HG03175 (cell line): ENCODE measurements around the gene KIF5C.

Source experiments
- ATAC-seq: cut with Tn5 transposase; IDR thresholded peaks from one replicate; pipeline ENCODE4 v1.9.1; 2021; ENCODE audit warnings: mild to moderate bottlenecking, moderate library complexity; ENCODE audit not compliant: unreplicated experiment

KIF5C gene

DNA sequence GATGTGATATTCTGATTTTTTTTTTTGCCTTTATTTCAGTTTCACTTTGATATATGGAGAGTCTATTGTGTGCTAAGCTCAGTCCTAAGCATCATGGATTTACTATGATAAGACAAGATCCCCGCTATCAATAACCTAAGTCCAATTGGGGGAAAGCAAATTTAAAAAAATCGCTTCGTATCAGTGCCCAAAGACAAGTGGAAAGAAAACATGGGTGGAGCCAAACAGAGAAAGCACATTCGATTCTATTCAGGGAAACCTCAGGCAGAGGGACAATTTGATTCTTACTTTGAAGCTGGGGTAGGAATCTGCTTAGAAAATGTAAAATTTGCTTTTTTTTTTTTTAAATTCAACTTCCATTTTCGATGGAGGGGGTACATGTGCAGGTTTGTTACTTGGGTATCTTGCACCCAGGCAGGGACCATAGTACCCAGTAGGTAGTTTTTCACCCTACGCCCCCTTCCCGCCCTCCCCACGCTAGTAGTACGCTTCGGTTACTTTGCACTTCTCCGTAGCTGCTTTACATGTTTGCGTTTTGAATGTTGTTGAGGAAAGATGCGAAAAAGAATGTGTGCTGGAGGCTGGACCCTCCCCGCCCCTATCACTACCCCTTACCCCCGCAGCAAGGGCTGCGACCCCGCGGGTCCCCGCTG, 12.4 kb downstream of the KIF5C start:
- ATAC-seq = no peak

DNA sequence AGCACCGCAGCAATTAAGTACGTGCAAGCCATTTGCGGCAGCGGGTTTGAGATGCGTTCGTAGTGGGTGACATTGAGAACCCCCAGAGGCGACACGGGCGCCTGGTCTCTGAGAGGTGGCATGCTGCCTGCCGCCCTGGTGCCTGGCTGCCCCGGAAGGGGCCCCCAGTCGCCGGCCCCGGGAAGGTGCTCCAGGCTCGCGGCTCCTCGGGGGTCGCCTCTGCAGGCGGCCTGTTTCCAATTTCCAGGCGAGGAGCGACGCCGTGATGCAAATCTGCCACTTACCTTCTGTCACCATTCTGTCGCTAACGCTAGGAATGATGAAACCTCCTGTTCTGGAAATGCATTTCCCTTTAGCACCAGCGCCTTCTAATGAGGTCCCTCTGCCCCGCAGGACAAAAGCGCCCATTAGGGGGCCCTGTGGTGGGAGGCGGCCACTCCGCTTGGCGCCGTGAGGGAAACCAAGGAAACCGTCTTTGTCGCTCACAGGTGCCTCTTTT, 13.0 kb downstream of the KIF5C start:
- no peak for ATAC-seq

DNA sequence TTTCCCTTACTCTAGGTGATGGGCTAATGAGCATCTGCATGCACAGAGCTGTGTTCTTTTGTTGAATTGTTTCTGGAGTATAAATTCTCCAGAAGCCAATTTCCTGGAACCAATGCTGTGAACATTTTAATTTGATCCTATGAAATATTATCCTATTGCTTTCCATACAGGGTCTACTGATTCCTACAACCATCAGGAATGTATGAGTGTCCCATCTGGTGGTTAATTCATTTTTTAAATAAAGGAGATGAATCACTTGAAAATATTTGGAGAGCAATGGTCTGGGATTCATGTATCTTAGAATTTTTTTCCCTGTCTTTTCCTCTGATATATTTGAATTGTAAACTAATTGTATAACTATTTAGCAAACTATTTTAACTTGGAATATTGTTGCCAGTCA, 14.0 kb downstream of the KIF5C start:
- no peak for ATAC-seq

DNA sequence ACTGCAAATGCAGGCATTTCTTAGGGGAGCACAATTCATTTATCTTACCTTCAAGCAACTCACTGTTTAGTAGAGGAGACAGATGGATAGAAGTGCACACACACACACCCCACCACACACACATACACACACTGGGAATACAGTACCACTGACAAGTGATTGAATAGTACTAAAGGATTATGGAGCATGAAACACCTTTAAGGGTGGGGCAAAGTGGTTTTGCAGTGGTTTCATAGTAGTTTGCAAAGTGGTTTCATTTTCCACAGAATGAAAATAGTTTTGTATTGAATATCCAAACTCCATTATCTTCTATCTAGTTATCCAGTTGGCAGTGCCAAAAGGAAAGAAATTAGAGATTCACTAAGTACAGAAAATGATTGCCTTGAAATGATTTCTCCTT, 18.9 kb downstream of the KIF5C start:
- no peak for ATAC-seq

DNA sequence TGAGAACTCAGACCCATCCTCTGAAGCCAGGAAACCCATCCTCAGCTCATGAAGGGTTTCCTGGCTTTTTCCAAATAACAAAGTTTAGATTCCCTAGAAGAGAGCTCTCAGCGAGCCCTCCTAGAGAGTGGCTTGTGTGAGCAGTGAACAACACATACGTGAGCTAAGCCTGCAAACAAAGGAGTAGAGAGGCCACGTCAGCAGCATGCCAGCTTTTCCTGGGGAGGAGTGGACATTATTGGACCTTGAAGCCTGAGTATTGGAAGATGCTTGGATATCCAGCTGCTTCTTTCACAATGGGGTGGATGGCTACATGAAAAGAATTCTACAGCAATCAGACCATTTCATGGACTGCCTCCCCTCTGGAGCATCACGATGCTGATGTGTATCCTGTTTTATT, 21.1 kb downstream of the KIF5C start:
- ATAC-seq = no peak

DNA sequence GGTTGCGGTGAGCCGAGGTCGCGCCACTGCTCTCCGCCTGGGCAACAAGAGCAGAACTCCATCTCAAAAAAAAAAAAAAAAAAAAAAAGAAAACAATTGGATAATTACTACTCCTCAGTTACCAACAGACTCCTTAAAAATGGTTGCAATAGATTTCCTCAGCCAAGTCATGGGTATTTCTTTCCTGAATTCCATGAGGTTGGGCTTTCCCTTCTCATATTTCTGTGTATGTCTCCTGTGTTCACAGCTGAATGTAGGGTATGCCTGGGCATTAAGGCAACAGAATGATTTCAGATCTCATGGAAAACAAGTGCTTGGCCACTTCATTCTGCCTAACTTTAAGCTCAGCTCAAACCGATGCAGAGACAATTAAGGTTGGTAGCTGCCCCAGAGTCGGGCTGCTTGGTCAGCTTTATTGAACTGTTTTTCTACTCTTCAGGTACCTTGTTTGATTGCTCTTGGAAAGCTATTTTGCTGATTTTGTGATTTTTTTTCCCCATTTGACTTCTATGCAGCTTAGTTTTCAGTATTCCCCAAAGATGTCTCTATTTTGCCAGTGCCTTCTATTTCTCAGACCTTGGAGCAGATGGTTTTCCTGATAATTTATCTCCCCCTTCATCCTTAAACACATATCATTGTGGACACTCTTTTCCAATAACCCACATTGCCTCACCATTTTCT, 24.8 kb downstream of the KIF5C start:
- no peak for ATAC-seq

DNA sequence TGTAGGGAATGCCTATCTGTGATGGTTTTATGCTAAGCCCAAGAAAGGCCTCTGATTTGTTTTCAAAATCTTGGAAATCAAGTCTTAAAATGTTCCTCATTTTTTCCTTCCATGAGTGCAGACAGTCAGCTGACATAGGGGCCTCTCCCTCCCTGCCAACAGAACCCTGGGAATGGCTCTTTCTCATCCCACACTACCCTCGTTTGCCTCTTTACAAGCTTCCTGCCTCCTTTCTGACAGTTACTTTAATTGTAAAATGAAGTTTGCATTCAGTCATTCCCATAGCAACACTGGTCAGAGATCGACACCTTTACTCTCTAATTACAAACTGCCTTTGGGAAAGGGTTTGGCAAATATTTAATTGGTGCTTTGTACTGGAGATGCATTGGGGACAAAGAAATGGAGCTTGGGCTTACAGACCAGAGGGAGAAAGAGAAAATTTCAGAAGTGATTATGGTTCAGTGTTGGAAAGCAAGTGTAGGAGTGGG, 25.4 kb downstream of the KIF5C start:
- no peak for ATAC-seq

DNA sequence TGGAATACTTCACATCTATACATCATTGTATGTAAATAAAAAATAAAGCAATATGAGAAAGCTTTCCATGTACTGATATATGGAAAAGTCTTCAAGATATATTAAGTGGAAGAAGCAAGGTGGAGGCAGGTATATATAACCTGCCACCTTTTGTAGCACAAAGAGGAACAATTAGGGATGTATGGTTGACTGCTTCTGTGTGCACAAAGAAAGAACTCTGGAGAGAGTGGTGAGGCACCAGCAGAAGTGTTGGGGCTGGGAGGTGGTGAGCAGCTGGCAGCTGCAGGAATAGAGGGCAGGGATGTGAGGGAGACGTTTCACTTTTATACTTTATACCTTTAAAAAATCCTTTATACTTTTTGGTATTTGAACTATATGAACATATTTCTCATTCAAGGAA, 26.1 kb downstream of the KIF5C start:
- no peak for ATAC-seq

DNA sequence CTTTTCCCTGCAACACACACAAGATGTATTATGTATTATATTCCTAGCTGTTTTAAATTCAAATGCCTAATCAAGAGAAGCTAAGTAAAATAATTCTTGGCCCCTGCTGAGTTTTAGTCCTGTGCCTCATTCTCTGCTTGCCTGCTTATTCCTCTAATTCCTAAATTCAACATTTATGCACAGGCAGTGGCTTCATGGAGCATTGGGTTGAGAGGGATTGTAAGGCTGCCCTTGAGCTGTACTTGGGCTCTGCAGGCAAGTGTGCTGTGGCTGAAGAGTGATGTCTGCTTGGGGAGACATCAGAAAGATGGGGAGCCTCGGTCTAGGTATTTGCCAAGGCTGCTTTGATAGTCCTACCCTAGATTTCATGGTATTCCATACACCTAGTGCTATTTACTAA, 27.8 kb downstream of the KIF5C start:
- ATAC-seq = no peak

DNA sequence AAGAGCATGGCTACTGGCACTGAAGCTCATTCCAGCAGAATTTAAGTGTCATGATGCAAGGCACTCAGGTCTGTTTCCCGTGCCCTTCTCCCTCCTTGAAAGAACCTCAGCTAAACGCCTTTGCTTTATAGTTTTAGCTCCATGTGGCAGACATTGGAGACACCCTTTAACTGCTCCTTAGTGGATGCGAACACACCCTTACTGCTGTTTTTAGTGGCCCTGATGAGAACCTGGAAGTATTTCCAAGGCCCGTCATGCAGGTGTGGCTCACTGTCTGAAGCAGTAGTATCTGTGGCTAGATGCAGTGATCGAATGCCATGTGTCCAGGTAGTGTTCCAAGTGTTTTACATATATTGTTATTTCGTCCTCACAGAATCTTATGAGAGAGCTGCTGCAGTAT, 28.3 kb downstream of the KIF5C start:
- ATAC-seq = no peak

DNA sequence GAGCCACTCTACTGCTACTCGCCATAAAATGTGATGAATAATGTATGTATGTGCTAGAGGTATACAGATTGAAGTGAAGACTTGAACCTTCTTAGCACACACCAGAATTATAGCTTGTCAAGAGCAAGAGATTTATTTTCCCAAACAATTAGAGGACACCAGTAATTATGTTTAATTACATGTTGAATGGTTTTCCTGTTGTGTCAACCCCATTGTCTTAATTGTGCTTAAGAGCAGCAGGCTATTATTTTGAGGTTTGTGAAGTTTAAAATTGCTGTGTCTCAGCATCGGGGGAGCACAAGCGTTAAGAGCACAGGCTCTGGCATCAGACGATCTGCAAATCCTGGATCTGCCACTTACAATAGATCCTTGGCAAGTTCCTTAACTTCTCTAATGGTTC, 29.0 kb downstream of the KIF5C start:
- ATAC-seq = no peak

DNA sequence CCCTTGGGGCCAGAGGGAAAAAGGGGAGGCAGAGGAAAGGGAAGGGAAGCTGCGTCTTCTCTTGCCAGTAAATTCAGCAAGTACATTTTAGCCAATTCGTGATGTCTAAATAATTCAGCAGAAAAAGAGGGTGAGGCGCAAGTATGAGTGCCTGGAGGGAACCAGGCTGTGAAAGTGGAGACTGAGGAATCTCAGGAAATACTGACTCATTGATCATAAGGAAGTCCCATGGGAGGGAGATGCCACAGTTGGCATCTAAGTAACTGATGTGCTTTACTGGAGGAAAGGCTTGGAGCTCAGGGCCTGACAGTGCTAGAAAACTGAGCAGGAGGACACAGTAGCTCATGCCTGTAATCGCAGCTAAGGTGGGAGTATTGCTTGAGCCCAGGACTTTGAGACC, 31.1 kb downstream of the KIF5C start:
- no peak for ATAC-seq

DNA sequence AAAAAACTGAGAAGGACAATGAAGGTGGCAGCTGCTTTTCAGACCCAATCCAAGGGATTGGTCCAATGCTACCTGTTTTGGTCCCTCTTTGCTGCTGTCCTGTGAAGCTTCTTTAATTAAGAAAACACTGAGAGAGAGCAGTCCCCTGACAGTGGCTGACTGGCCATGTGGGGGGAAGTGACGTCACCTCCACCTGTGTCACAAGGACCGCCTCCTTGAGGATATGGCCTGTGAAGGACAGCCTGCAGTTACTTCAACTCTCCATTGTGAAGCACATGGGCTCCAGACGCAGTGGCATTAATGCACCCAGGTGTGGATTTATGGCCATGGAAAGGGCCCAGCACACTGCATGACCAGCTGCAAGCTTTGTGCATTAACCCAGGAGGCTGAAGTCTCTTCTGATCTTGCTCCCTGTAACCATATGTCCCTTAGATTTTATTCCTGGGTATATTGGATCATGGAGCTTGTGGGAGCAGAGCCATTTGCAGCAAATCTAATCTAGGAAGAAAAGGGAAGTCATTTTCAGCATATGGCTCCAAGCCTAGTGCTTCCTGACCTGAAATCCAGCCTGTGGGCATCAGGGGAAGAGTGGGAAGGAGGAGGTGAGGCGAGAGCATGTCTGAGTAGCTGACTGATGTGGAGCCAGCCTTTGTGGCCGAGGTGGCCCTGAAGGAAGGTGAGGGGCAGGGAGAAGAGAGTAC, 32.2 kb downstream of the KIF5C start:
- ATAC-seq = no peak

DNA sequence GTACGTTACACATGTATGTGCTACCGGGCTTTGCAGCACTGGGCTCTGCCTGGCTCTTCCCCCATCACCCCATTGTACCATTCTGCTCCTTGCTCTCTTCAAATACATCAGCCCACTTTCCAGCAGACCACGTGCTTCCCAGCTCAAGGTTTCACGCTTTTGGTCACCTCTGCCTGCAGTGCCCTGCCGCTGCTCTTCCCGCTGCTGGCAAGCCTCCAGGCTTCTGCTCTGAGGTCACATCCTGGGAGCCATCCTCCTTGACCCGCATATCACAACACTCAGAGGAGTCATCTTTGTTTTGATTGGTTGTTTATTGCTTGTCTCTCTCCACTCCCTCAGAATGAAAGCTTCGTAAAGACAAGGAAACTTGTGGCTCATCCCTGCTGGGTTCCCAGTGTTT, 34.1 kb downstream of the KIF5C start:
- no peak for ATAC-seq

DNA sequence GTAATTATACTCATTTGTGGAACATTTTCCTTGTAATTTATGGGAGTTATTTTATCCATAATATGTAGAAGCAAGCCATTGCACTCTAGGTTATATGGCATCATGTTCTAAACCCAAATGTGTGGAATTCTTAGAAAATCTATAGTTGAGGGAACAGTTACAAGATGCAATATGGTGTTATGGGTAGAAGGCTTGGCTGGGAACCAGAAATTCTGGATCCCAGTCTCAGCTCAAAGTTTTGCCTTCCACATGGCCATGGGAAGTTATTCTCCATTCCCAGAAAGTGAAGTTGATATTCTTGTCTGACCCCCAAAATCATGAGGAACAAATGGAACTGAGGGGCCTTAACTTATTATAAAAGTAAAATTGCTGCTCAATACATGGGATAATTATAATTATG, 38.0 kb downstream of the KIF5C start:
- no peak for ATAC-seq

DNA sequence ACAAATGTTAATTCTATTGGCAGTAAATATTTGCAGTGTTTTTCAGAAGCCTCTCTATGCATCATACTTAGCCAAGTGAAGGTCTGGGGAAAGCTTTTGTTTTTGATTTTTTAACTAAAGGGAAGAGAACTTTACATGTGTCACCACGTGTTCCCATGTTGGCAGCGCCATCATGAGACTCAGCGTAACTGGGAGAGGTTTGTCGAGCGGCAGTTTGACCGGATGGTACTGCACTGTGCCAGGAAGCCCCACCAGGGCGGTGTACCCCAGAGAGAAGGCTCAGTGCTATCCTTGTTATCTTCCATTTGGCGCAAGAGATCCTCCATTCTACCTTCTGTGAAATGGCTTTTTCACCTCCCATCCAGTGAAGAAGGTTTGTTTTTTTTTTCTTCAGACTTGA, 38.5 kb downstream of the KIF5C start:
- ATAC-seq = no peak

DNA sequence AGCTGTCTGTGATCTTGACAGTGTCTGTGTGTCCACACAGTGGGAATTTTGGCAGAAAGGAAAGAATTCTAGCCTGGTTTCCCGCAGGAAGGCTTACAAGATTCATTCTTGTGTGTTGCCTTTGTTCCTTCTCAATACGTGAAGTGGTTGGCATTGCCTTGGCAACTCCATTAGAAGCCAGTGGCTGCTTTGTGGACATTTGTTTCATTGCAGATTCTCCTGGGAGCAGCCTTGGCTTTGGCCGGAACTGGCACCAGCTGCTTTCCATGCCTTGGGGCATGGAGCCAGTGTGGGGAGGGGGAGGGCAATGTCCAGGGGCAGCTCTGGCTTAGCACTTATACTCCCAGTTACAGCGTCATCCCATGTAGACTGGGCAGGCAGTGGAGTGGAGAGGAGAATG, 39.4 kb downstream of the KIF5C start:
- no peak for ATAC-seq

DNA sequence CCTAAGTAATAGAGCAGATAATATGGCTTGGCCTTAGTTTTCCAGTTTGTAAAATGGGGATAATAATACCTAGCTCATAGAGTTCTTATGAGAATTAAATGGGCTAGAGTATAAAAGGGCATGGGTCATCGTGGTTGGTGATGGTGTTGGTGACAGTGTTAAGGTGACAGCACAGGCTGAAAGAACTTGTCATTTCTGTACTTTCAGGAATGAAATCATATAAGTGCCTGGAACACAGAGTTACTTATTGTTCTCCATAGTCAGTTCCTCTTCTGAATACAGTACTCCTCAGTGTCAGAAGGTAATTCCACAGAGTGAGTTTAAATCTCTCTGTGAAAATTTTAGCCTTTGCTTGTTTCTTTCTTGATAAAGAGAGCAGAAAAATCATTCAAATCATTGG, 42.4 kb downstream of the KIF5C start:
- ATAC-seq = no peak

DNA sequence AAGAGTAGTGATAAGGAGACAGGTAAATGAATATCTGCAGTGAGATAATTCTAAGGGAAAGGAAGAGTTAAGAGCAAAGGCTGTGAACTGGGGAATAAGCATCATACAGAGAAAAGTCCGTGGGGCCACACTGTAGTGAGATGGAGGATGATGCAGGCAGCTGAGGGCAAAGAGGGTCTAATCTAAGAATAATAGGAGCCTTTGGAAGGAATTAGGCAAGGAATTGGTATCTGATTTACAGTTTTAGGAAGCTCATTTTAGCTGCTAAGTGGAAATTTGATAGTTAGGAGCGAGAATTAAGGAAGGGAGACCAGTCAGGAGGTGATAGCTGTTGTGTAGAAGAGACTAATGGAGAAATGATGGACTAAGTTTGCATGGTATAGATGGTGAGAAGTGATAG, 43.5 kb downstream of the KIF5C start:
- no peak for ATAC-seq

DNA sequence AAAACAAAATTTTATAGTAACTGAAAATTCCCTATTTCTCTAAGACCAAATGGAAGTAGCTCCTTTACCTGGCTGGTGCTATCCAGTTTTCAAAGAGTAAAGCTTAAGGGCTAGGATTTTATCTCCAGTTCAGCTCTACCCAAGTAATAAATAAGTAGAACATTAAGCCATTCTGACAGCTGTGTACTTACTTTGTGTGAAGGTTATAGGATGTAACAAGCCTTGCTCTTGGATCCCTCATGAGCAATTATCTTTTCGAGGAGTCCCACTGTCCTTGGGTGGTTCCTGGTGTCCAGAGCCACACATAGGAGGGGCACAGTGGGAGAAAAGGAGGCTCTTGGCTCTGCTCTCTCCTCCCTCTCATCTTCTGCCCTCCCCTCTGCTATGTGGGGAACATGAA, 45.5 kb downstream of the KIF5C start:
- no peak for ATAC-seq

DNA sequence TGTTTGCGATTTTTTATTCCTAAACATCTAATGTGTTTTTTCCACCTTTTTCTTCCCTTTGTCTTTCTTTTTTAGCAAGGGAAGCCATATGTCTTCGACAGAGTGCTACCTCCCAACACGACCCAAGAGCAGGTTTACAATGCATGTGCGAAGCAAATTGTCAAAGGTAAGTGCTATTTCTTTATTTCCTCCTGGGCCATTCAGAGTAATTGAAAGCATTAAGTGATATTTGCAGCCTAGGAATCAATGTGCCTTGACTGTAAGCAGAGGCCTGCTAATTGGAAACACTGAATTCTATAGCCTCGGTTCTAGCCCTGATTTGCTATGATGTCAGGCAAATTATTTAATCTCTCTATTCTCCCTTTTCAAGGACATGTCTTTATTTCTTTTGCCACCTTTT, 47.0 kb downstream of the KIF5C start:
- ATAC-seq = no peak
